PC-3 (cell line): ENCODE measurements around the gene NMRK2.

ENCODE experiments used
- CTCF ChIP-seq: fragments of 300-600 bp; sonication (generic); conservative IDR thresholded peaks from 2 replicates; pipeline ENCODE4 v1.5.1; 2017; ENCODE audit warnings: antibody characterized with exemption, low read depth, mild to moderate bottlenecking, low read length
- EZH2 ChIP-seq: fragments of 300-600 bp; sonication (generic); IDR thresholded peaks from one replicate; pipeline ENCODE4 v1.6.1; 2017; ENCODE audit warnings: antibody characterized with exemption, mild to moderate bottlenecking, low read length; ENCODE audit not compliant: unreplicated experiment

- TF ChIP-seq CTCF, result no peak
- TF ChIP-seq EZH2, result no peak
These were observed 1.8 kb upstream of the NMRK2 start for GRCh38 chr19:3931041-3931440.
